Endothelial cell of umbilical vein (primary cell): ENCODE data around the gene RAB27B. TPM values are rescaled to one million over a fixed set of nuclear protein-coding genes. Genes with fewer than 3 reads are reported as not detected.

Experiments
- BruUV-seq: library from RNA; stranded (reverse); fragments of 400-500 nt; replicated peaks from 2 replicates; lab custom pipeline; 2021; lab: Mats Ljungman, UMichigan
- CTCF ChIA-PET: fragments of 300-600, 350-600 bp; sonication (Branson Sonifier 250); formaldehyde crosslinking; loops from one replicate; lab custom pipeline; 2021; ENCODE audit warnings: antibody characterized with exemption, inconsistent platforms; lab: Charles Lee
- POLR2A ChIA-PET: fragments of 300-600, 350-600 bp; sonication (Branson Sonifier 250); formaldehyde crosslinking; loops from one replicate; lab custom pipeline; 2021; ENCODE audit warnings: antibody characterized with exemption, inconsistent platforms; lab: Charles Lee
- DNase-seq: peaks from one replicate; pipeline ENCODE4 v3.0.0-alpha.2; 2011; ENCODE audit warnings: low read depth, low spot score
- FAIRE-seq: peaks from 2 replicates; lab custom pipeline; 2011; peaks lifted over from hg19 to GRCh38; lab: Jason Lieb, UNC
- H2AFZ ChIP-seq: 2 replicates; pipeline ENCODE4 v1.6.0; 2012; ENCODE audit warnings: low read depth, low read length, control low read depth, inconsistent platforms
- H3K27ac ChIP-seq: 2 replicates; pipeline ENCODE4 v1.5.1; 2011; ENCODE audit warnings: low read depth, mild to moderate bottlenecking, control low read depth, low read length, moderate library complexity; ENCODE audit not compliant: insufficient read depth
- H3K27me3 ChIP-seq, 2 experiments: 2 replicates each; pipeline versions ENCODE4 v1.6.0 to v1.6.1; 2011; ENCODE audit warnings: low read length in 2 of 2, mixed read lengths in 1 of 2; ENCODE audit not compliant: control insufficient read depth in 2 of 2, insufficient read depth in 2 of 2
- H3K36me3 ChIP-seq, 2 experiments: 2 replicates in 1 of 2; 3 replicates in 1 of 2; pipeline ENCODE4 v1.5.1; 2011; ENCODE audit warnings: low read length in 2 of 2, mild to moderate bottlenecking in 1 of 2, moderate library complexity in 1 of 2; ENCODE audit not compliant: control insufficient read depth in 2 of 2, insufficient read depth in 2 of 2; ENCODE audit errors: extremely low read depth in 1 of 2
- H3K4me1 ChIP-seq: 3 replicates; pipeline ENCODE4 v1.5.1; 2011; ENCODE audit warnings: mild to moderate bottlenecking, low read length; ENCODE audit not compliant: control insufficient read depth, insufficient read depth; ENCODE audit errors: extremely low read depth
- H3K4me2 ChIP-seq: 2 replicates; pipeline ENCODE4 v1.6.1; 2011; ENCODE audit warnings: low read length, control low read depth, mixed read lengths; ENCODE audit not compliant: insufficient read depth
- H3K4me3 ChIP-seq, 3 experiments: fragments of 200-600 bp in 1 of 3; sonication (generic), shearing (Covaris generic) in 1 of 3; replicated peaks in 1 of 3; 2 replicates each; pipeline ENCODE4 v1.5.1; 2011 to 2016; ENCODE audit warnings: control low read depth in 3 of 3, low read length in 3 of 3, mild to moderate bottlenecking in 2 of 3, inconsistent platforms in 1 of 3, low read depth in 1 of 3, moderate library complexity in 1 of 3; ENCODE audit not compliant: insufficient read depth in 1 of 3
- H3K79me2 ChIP-seq: 2 replicates; pipeline ENCODE4 v1.6.0; 2012; ENCODE audit warnings: low read length, inconsistent platforms; ENCODE audit not compliant: control insufficient read depth, insufficient read depth
- H3K9ac ChIP-seq: replicated peaks from 2 replicates; pipeline ENCODE3; 2011; ENCODE audit warnings: low read length, control low read depth; ENCODE audit not compliant: insufficient read depth; ENCODE audit errors: extremely low read depth
- H3K9me1 ChIP-seq: replicated peaks from 3 replicates; pipeline ENCODE4 v1.6.0; 2011; ENCODE audit warnings: mild to moderate bottlenecking, low read length; ENCODE audit not compliant: control insufficient read depth, insufficient read depth; ENCODE audit errors: extremely low read depth
- H3K9me3 ChIP-seq: replicated peaks from 2 replicates; pipeline ENCODE4 v1.5.1; 2012; ENCODE audit warnings: low read length, inconsistent platforms; ENCODE audit not compliant: control insufficient read depth, insufficient read depth
- H4K20me1 ChIP-seq: replicated peaks from 2 replicates; pipeline ENCODE3; 2011; ENCODE audit warnings: mild to moderate bottlenecking, low read length; ENCODE audit not compliant: control insufficient read depth, insufficient read depth; ENCODE audit errors: extremely low read depth
- CTCF ChIP-seq, 2 donors: IDR thresholded peaks; 1 replicate in 1 of 2; 2 replicates in 1 of 2; pipeline ENCODE4 v1.5.1; 2011; ENCODE audit warnings: low read length in 2 of 2, mild to moderate bottlenecking in 2 of 2, moderate library complexity in 2 of 2, control low read depth in 1 of 2, inconsistent platforms in 1 of 2, low read depth in 1 of 2; ENCODE audit not compliant: insufficient read depth in 1 of 2; ENCODE audit errors: extremely low read depth in 1 of 2
- EZH2 ChIP-seq: IDR thresholded peaks from 2 replicates; pipeline ENCODE4 v1.6.1; 2012; ENCODE audit warnings: borderline replicate concordance, low read depth, mild to moderate bottlenecking, moderate library complexity, low read length, inconsistent platforms; ENCODE audit not compliant: severe bottlenecking
- FOS ChIP-seq: IDR thresholded peaks from 2 replicates; pipeline ENCODE4 v1.6.1; 2011; ENCODE audit warnings: mild to moderate bottlenecking, low read length, moderate library complexity, borderline replicate concordance; ENCODE audit not compliant: insufficient read depth
- GATA2 ChIP-seq: IDR thresholded peaks from 2 replicates; pipeline ENCODE4 v1.7.0; 2011; ENCODE audit warnings: low read depth, mild to moderate bottlenecking, moderate library complexity, mixed read lengths, low read length; ENCODE audit not compliant: insufficient read length, insufficient read depth
- JUN ChIP-seq: IDR thresholded peaks from 2 replicates; pipeline ENCODE4 v1.6.1; 2011; ENCODE audit warnings: borderline replicate concordance, low read depth; ENCODE audit not compliant: insufficient read length, insufficient read depth
- MAX ChIP-seq: IDR thresholded peaks from 2 replicates; pipeline ENCODE4 v1.6.1; 2011; ENCODE audit not compliant: insufficient read depth, insufficient read length
- MYC ChIP-seq: IDR thresholded peaks from one replicate; pipeline ENCODE4 v1.6.1; 2011; ENCODE audit warnings: mild to moderate bottlenecking, low read depth, low read length
- POLR2A ChIP-seq: IDR thresholded peaks from 2 replicates; pipeline ENCODE4 v1.6.1; 2012; ENCODE audit warnings: low read depth, mild to moderate bottlenecking, control low read depth, low read length
- POLR2AphosphoS5 ChIP-seq: IDR thresholded peaks from 2 replicates; pipeline ENCODE4 v1.6.1; 2012; ENCODE audit warnings: low read depth, mild to moderate bottlenecking, control low read depth, low read length, moderate library complexity; ENCODE audit not compliant: insufficient read depth
- dilution Hi-C: fragments of 300-500 bp; cut with MboI; formaldehyde crosslinking; loops from one replicate; pipeline ENCODE4 v1.15.0; 2019; ENCODE audit warnings: low sequenced_read_pairs; ENCODE audit not compliant: extremely low pct_ligation_motif_present
- intact Hi-C: fragments of 100-400 bp; cut with micrococcal nuclease; formaldehyde crosslinking; loops from one replicate; pipeline ENCODE4 v1.10.0; 2022
- polyA plus RNA-seq, 4 experiments: library from polyadenylated mRNA; depleted of rRNA in 3 of 4; stranded (reverse) in 3 of 4; unstranded in 1 of 4; fragments of >200 nt; gene quantifications; 2 replicates each; pipeline versions ENCODE4 v1.2.1 to v1.2.3, GENCODE V29; 2011 to 2012; ENCODE audit warnings: missing spikeins in 1 of 4
- total RNA-seq: library from RNA; stranded (reverse); gene quantifications from 2 replicates; pipeline ENCODE4 v1.2.3, GENCODE V29; 2021

The RAB27B gene
- total and polyA plus RNA-seq, 2 donors (not counting 3 experiments of a cell fraction or from before 2014, with no cell fraction given): not detected

- Histone ChIP-seq H4K20me1 (no peaks in the 10 kb centered on the region), H3K36me3 (no peaks in the 10 kb centered on the region), H3K4me3 (no peak overlapping the region), H3K79me2 (no peaks in the 10 kb centered on the region), H3K9me3 (no peaks in the 10 kb centered on the region), H3K9me1 (no peaks in the 10 kb centered on the region), H2AFZ (no peak overlapping the region), H3K9ac (no peak overlapping the region), H3K4me2 (no peak overlapping the region), H3K27ac (no peak overlapping the region), H3K27me3 (no peaks in the 10 kb centered on the region), H3K4me1 (no peaks in the 10 kb centered on the region)
- TF ChIP-seq POLR2AphosphoS5 (no peak), FOS (no peak)
- BruUV-seq: no TSS peak
- intact Hi-C loops: no loop called here
- ChIA-PET CTCF (no interaction called here), POLR2A (interaction anchor here (0.6 kb wide), 1 partner anchor 140 kb away, joined by 3 read pairs; no protein-coding TSS in a partner anchor)
- DNase-seq: no peak
- dilution Hi-C loops: no loop called here
- no peak for FAIRE-seq
Measured at GRCh38 chr18:54867131-54867530, 38.9 kb downstream of the RAB27B start.

GRCh38 chr18:54871231-54871630 lies 43.0 kb downstream of the RAB27B start:
- POLR2A ChIA-PET: no interaction called here
- no peak for FAIRE-seq
- DNase-seq: no peak
- dilution Hi-C loops: no loop called here
- Histone ChIP-seq H3K4me1 (no peaks in the 10 kb centered on the region), H3K36me3 (no peaks in the 10 kb centered on the region), H3K9me1 (no peaks in the 10 kb centered on the region), H3K79me2 (no peaks in the 10 kb centered on the region), H3K4me3 (no peak overlapping the region), H3K9ac (no peak overlapping the region), H3K27ac (no peak overlapping the region), H3K9me3 (no peaks in the 10 kb centered on the region), H3K27me3 (no peaks in the 10 kb centered on the region), H2AFZ (no peak overlapping the region), H4K20me1 (no peaks in the 10 kb centered on the region), H3K4me2 (no peak overlapping the region)
- TF ChIP-seq MYC: no peak
- no peak for TF ChIP-seq FOS
- no peak for TF ChIP-seq POLR2AphosphoS5
- no peak for TF ChIP-seq POLR2A
- TF ChIP-seq CTCF (IDR thresholded peaks at IDR 0.05; ENCODE audit: extremely low read depth in 1 of 2, insufficient read depth in 1 of 2, low read depth in 1 of 2, low read length in 2 of 2): no peak
- TF ChIP-seq GATA2: no peak
- TF ChIP-seq EZH2: no peak
- TF ChIP-seq MAX: no peak
- TF ChIP-seq JUN: no peak
- CTCF ChIA-PET: no interaction called here
- intact Hi-C loops: no loop called here
- BruUV-seq: no TSS peak
